Colon (tissue), 2 donors: ENCODE data around the gene C20orf144.
"Not testable (repeated sequence)": the region's sequence is repeated elsewhere in the genome, so short reads cannot be mapped to it uniquely, and the experiment has no call there.

Experiments used
- FAIRE-seq: peaks from 2 replicates; lab custom pipeline; 2012; peaks lifted over from hg19 to GRCh38; lab: Jason Lieb, UNC
- donor health status: control.
- donor health status: control.

Gene C20orf144

GRCh38 chr20:33694639-33695012 is 32.5 kb downstream of the C20orf144 start:
- no peak for FAIRE-seq

DNA sequence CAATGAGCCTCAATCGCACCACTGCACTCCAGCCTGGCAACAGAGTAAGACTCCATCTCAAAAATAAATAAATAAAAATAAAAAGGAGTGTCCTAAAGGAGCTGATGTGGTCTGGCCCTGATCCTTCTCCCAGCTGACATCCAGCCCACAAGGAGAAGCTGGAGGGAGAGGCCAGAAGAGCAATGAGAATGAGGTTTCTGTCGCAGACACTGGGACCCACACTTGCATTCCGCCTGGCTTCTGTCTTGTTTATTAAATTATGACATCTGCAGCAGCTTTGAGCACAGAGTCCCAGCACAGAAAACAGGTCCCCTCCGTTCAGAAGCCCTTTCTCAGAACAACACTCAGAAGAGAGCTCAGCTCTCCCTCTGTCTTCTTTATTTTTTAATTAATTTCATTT is 34.3 kb downstream of the C20orf144 start:
- no peak for FAIRE-seq

DNA sequence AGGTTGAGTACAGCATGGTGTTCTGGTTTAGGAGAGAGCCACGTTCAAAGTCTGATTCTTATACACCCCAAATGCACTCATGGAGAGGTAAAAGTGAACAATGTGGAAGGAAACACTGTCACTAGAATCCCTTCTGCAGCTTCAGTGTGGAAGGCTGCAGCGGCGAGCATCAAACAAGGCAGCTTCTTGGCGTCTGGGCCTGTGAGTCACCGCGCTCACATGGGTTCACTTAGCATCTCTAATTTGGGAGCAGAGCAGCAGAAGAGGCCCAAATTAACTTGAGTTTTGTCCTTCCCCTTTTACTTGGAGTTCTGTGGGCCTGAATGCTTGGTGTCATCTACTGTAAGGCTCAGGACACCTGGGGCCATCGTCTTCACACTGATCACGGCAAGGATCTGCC is 35.0 kb downstream of the C20orf144 start:
- FAIRE-seq = no peak

DNA sequence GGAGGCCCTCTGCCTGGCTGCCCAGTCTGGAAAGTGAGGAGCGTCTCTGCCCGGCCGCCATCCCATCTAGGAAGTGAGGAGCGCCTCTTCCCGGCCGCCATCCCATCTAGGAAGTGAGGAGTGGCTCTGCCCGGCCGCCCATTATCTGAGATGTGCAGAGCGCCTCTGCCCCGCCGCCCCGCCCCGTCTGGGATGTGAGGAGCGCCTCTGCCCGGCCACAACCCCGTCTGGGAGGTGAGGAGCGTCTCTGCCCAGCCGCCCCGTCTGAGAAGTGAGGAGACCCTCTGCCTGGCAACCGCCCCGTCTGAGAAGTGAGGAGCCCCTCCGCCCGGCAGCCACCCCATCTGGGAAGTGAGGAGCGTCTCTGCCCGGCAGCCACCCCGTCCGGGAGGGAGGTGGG is 36.8 kb downstream of the C20orf144 start:
- not testable (repeated sequence) for FAIRE-seq

- not testable (repeated sequence) for FAIRE-seq
Observed at GRCh38 chr20:33700696-33701441, 38.7 kb downstream of the C20orf144 start.

- no peak for FAIRE-seq
Observed at GRCh38 chr20:33701629-33702450, 39.7 kb downstream of the C20orf144 start.

DNA sequence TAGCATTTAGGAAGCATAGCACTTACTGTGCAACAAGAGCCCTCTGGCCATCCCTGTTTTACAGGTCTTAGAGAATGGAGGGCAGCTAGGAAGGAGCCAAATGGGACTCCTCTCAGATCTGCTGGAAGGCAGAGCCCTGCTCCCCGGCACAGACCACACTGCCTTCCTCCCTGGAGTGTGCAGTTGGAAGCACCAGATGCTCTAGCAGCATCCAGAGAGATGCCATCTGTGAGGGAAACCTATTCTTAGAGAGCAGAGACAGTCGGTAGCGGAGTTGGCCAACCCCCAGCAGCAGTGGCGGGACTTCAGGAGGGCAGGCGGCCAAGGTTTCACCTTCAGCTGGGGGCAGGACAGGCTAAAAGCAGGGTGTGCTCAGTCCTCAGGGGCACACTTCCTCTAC is 40.7 kb downstream of the C20orf144 start:
- no peak for FAIRE-seq

DNA sequence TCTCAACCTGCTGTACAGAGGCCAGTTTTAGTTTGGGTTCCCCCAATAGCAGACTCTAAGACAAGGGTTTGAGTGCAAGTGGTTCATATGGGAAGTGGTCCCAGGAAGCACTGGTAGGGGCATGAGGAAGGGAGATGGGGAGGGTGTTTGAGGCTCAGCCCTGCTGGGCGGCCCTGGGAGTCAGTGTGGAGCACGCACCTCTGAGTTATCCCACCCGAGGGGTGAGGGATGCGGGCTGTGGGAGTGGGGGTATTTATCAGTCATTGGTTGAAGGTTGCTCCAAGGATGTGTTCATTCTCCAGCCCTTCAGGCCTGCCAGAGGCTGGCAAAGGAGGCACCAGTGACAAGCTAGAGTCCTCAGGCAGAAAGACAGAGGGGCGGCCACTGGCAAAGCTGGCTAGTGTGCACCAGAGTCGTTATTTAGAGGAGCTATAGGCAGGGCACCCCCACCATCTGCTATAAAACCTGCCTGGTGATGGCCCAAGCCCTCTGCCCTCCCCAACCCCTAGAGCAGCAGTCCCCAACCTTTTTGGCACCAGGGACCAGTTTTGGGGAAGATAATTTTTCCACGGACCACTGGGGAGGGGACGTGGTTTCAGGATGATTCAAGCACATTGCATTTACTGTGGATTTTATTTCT is 41.5 kb downstream of the C20orf144 start:
- FAIRE-seq = no peak

- no peak for FAIRE-seq
Observed at GRCh38 chr20:33704197-33704924, 42.2 kb downstream of the C20orf144 start.

DNA sequence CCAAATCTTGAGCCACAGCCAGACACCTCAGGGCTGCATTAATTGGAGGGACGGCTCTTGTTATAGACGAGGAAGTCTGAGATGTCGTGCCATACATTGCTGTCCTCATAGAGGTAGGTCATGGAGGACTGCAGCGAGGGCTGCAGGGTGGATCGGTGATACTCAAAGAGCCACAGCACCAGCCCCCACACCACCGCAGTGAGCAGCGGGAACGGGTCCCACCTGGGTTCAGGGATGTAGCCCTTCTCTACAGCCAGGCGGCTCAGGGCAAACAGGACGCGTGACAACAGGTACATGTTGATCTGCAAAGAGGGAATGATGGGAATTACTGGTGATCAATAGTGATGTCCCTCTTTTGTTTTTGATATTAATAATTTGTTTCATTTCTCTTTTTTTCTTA is 45.5 kb downstream of the C20orf144 start:
- FAIRE-seq = no peak

- no peak for FAIRE-seq
Observed at GRCh38 chr20:33709398-33709797, 47.3 kb downstream of the C20orf144 start.

DNA sequence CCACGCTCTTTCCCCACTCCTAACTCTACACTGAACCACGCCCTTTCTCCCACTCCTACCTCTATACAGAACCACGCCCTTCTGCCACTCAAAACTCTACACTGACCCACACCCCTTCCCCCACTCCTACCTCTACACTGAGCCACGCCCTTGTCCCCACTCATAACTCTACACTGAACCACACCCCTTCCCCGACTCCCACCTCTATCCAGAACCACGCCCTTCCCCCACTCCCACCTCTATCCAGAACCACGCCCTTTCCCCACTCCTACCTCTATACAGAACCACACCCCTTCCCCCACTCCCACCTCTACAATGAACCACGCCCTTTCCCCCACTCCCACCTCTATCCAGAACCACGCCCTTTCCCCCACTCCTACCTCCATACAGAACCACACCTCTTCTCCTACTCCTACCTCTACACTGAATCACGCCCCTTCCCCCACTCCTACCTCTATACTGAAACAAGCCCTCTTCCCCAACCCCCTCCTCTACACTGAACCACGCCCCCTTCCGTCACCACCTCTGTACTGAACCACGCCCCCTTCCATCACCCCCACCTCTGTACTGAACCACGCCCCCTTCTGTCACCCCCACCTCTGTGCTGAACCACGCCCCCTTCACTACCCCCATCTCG is 47.9 kb downstream of the C20orf144 start:
- no peak for FAIRE-seq

DNA sequence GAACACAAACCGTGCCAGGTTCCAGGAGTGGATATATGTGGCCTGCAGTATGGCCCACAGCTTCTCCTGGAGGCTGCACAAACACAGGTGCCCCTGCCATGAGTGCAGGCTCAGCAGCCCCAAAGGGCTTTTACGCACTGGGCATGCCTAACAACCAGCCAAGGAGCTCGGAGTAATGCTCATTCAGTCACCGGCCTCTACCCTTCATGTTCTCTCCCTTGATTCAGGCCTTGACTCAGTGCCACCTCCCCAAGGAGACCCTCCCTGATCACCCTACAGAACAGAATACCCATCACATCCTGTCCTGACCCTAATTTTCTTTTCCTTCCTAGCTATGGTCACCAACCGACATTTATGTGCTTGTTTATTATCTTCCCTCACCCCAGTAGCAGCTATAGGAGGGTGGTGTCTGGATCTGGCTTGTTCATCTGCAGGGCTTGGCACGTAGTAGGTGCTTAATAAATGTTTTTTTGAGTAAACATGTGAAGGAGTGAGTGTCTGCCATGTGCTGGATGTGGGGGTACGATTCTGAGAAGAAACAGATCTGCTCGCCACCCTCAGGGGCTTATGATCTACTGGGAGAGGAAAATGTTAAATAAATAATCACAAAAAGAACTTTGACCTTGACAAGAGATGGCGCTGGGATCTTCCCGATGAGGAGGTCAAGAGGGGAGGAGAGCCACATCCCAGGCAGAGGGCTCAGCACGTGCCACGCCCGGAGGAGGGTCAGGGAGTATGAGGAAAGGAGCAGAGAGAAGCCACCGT is 48.7 kb downstream of the C20orf144 start:
- FAIRE-seq = no peak

DNA sequence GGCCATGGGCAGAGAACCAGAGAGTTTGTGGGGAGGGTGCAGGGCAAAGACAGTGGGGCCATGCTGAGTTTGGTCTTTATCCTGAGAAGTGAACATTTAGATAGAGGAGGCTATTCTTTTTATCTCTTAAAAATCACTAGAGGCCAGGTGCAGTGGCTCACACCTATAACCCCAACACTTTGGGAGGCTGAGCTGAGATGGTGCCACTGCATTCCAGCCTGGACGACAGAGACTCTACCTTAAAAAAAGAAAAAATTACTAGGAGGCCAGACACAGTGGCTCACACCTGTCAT is 49.3 kb downstream of the C20orf144 start:
- no peak for FAIRE-seq
